Trophoblast cell (in vitro differentiated cells and primary cell): ENCODE data around the gene EXOC7.

Source experiments
- DNase-seq, 2 donors: peaks; one replicate each; pipeline ENCODE4 v3.0.0-alpha.2; 2016
- H2AFZ ChIP-seq: 2 replicates; pipeline ENCODE4 v1.6.1; 2013; ENCODE audit warnings: low read length, moderate library complexity, mild to moderate bottlenecking; ENCODE audit not compliant: insufficient read depth, poor library complexity
- H2AK5ac ChIP-seq: 2 replicates; pipeline ENCODE4 v1.6.1; 2013; ENCODE audit warnings: mild to moderate bottlenecking, low read length
- H2BK120ac ChIP-seq: 2 replicates; pipeline ENCODE4 v1.6.1; 2013; ENCODE audit warnings: low read length, mild to moderate bottlenecking, moderate library complexity; ENCODE audit not compliant: insufficient read depth, poor library complexity
- H2BK12ac ChIP-seq: 2 replicates; pipeline ENCODE4 v1.6.1; 2013; ENCODE audit warnings: mild to moderate bottlenecking, low read length, moderate library complexity
- H2BK5ac ChIP-seq: 2 replicates; pipeline ENCODE4 v1.6.1; 2013; ENCODE audit warnings: low read length, low read depth, moderate library complexity, mild to moderate bottlenecking; ENCODE audit not compliant: poor library complexity
- H3K14ac ChIP-seq: 2 replicates; pipeline ENCODE4 v1.6.1; 2013; ENCODE audit warnings: mild to moderate bottlenecking, low read length
- H3K18ac ChIP-seq: 2 replicates; pipeline ENCODE4 v1.6.1; 2013; ENCODE audit warnings: mild to moderate bottlenecking, low read length
- H3K23ac ChIP-seq: 2 replicates; pipeline ENCODE4 v1.6.1; 2013; ENCODE audit warnings: low read length
- H3K27ac ChIP-seq: 2 replicates; pipeline ENCODE4 v1.5.1; 2013; ENCODE audit warnings: low read depth, mild to moderate bottlenecking, inconsistent platforms, low read length, moderate library complexity
- H3K27me3 ChIP-seq: 2 replicates; pipeline ENCODE4 v1.6.1; 2013; ENCODE audit warnings: inconsistent platforms, mild to moderate bottlenecking, low read length, moderate library complexity; ENCODE audit not compliant: insufficient read depth
- H3K36me3 ChIP-seq, 2 experiments: 1 replicate in 1 of 2; 2 replicates in 1 of 2; pipeline ENCODE4 v1.6.1; 2013; ENCODE audit warnings: low read length in 2 of 2, mild to moderate bottlenecking in 2 of 2, moderate library complexity in 1 of 2; ENCODE audit not compliant: insufficient read depth in 2 of 2, control insufficient read depth in 1 of 2
- H3K4ac ChIP-seq: 2 replicates; pipeline ENCODE4 v1.6.1; 2013; ENCODE audit warnings: low read depth, mild to moderate bottlenecking, low read length, moderate library complexity
- H3K4me1 ChIP-seq, 2 experiments: 1 replicate in 1 of 2; 2 replicates in 1 of 2; pipeline ENCODE4 v1.6.1; 2013; ENCODE audit warnings: low read length in 2 of 2, mild to moderate bottlenecking in 2 of 2, moderate library complexity in 1 of 2; ENCODE audit not compliant: insufficient read depth in 2 of 2, control insufficient read depth in 1 of 2
- H3K4me2 ChIP-seq: 2 replicates; pipeline ENCODE4 v1.6.1; 2013; ENCODE audit warnings: inconsistent platforms, mild to moderate bottlenecking, low read length, moderate library complexity
- H3K4me3 ChIP-seq: 2 replicates; pipeline ENCODE4 v1.5.1; 2013; ENCODE audit warnings: mild to moderate bottlenecking, low read depth, low read length, inconsistent platforms
- H3K79me1 ChIP-seq: one replicate; pipeline ENCODE4 v1.6.1; 2013; ENCODE audit warnings: low read length
- H3K79me2 ChIP-seq: 2 replicates; pipeline ENCODE4 v1.6.1; 2013; ENCODE audit warnings: low read length, mild to moderate bottlenecking; ENCODE audit not compliant: control insufficient read depth, insufficient read depth, poor library complexity
- H3K9ac ChIP-seq: 2 replicates; pipeline ENCODE4 v1.6.1; 2013; ENCODE audit warnings: mild to moderate bottlenecking, low read length
- H3K9me3 ChIP-seq: 2 replicates; pipeline ENCODE4 v1.6.1; 2013; ENCODE audit warnings: low read depth, mild to moderate bottlenecking, control low read depth, inconsistent platforms, low read length; ENCODE audit not compliant: insufficient read depth
- H4K12ac ChIP-seq: 2 replicates; pipeline ENCODE4 v1.6.1; 2013; ENCODE audit warnings: low read depth, mild to moderate bottlenecking, low read length, moderate library complexity
- H4K8ac ChIP-seq: 2 replicates; pipeline ENCODE4 v1.6.1; 2013; ENCODE audit warnings: low read depth, mild to moderate bottlenecking, low read length, moderate library complexity
- H4K91ac ChIP-seq: one replicate; pipeline ENCODE4 v1.6.1; 2013; ENCODE audit warnings: low read depth, mild to moderate bottlenecking, low read length, moderate library complexity
- WGBS: extraction: QIAGEN DNeasy Blood & Tissue Kit; methylation state at CpG from one replicate; pipeline ENCODE4 v1.1.7; 2013; ENCODE audit warnings: missing lambda C conversion rate; ENCODE audit not compliant: insufficient read length, insufficient coverage; ENCODE audit errors: extremely low coverage; 5-methylcytosine and 5-hydroxymethylcytosine counted together

EXOC7 gene

GRCh38 chr17:76049239-76049638 lies 54.3 kb downstream of the EXOC7 start:
- Histone ChIP-seq H2BK12ac (no peak overlapping the region), H4K12ac (no peak overlapping the region), H2AK5ac (no peak overlapping the region), H3K4me1 (peaks cover 0 to 11% of the 10 kb centered on the region in 2 experiments), H3K27ac (no peak overlapping the region), H3K4me2 (no peak overlapping the region), H4K91ac (no peak overlapping the region), H3K4me3 (no peak overlapping the region), H2AFZ (no peak overlapping the region), H3K9ac (no peak overlapping the region), H3K27me3 (no peaks in the 10 kb centered on the region), H3K36me3 (peaks cover 61 to 71% of the 10 kb centered on the region in 2 experiments), H3K79me2 (no peaks in the 10 kb centered on the region), H3K23ac (no peak overlapping the region), H3K4ac (no peak overlapping the region), H3K18ac (no peak overlapping the region), H2BK5ac (no peak overlapping the region), H3K14ac (no peak overlapping the region), H2BK120ac (no peak overlapping the region), H3K9me3 (no peaks in the 10 kb centered on the region), H4K8ac (no peak overlapping the region), H3K79me1 (peaks cover 2% of the 10 kb centered on the region)
- no CpG with 5 or more reads among the region's 3 CpGs for WGBS
- DNase-seq = no peak

- no peak overlapping the region for H2AK5ac ChIP-seq
- H2BK5ac ChIP-seq = no peak overlapping the region
- H2BK120ac ChIP-seq = no peak overlapping the region
- no peak overlapping the region for H3K4me2 ChIP-seq
- H3K23ac ChIP-seq = no peak overlapping the region
- no CpG with 5 or more reads among the region's 9 CpGs for WGBS
- H3K79me1 ChIP-seq = peaks cover under 1% of the 10 kb centered on the region
- H3K4ac ChIP-seq = no peak overlapping the region
- H2AFZ ChIP-seq = no peak overlapping the region
- no peak overlapping the region for H4K12ac ChIP-seq
- no peaks in the 10 kb centered on the region for H3K27me3 ChIP-seq
- H4K8ac ChIP-seq = no peak overlapping the region
- H3K9ac ChIP-seq = no peak overlapping the region
- H3K14ac ChIP-seq = no peak overlapping the region
- DNase-seq = peak; percentile 30 to 66
- H3K18ac ChIP-seq = no peak overlapping the region
- H3K4me1 ChIP-seq = peaks cover 0 to 8% of the 10 kb centered on the region in 2 experiments
- no peaks in the 10 kb centered on the region for H3K9me3 ChIP-seq
- H3K79me2 ChIP-seq = no peaks in the 10 kb centered on the region
- no peak overlapping the region for H3K4me3 ChIP-seq
- H3K36me3 ChIP-seq = peaks cover 65 to 76% of the 10 kb centered on the region in 2 experiments
- H4K91ac ChIP-seq = no peak overlapping the region
- H2BK12ac ChIP-seq = no peak overlapping the region
- H3K27ac ChIP-seq = no peak overlapping the region
Observed at GRCh38 chr17:76048711-76049110, 54.9 kb downstream of the EXOC7 start.

- H4K8ac ChIP-seq = no peak overlapping the region
- no peak overlapping the region for H2BK12ac ChIP-seq
- no peaks in the 10 kb centered on the region for H3K79me1 ChIP-seq
- H4K12ac ChIP-seq = no peak overlapping the region
- DNase-seq = no peak
- H3K9ac ChIP-seq = no peak overlapping the region
- no peak overlapping the region for H4K91ac ChIP-seq
- H3K4me2 ChIP-seq = no peak overlapping the region
- H3K23ac ChIP-seq = no peak overlapping the region
- H2BK120ac ChIP-seq = no peak overlapping the region
- H3K18ac ChIP-seq = no peak overlapping the region
- no peak overlapping the region for H3K4ac ChIP-seq
- H3K27ac ChIP-seq = no peak overlapping the region
- H3K4me1 ChIP-seq = peaks cover 0 to 3% of the 10 kb centered on the region in 2 experiments
- WGBS = no CpG with 5 or more reads among the region's 9 CpGs
- H3K9me3 ChIP-seq = no peaks in the 10 kb centered on the region
- no peak overlapping the region for H3K14ac ChIP-seq
- no peaks in the 10 kb centered on the region for H3K27me3 ChIP-seq
- no peaks in the 10 kb centered on the region for H3K79me2 ChIP-seq
- peaks cover 68 to 80% of the 10 kb centered on the region in 2 experiments for H3K36me3 ChIP-seq
- no peak overlapping the region for H2AFZ ChIP-seq
- H3K4me3 ChIP-seq = no peak overlapping the region
- H2AK5ac ChIP-seq = no peak overlapping the region
- H2BK5ac ChIP-seq = no peak overlapping the region
Observed at GRCh38 chr17:76048025-76048605, 55.5 kb downstream of the EXOC7 start.

- Histone ChIP-seq H3K9ac (no peak overlapping the region), H3K23ac (no peak overlapping the region)
Observed at GRCh38 chr17:76046064-76046463, 57.5 kb downstream of the EXOC7 start.

More at GRCh38 chr17:76046064-76046463, 57.5 kb downstream of the EXOC7 start:
- Histone ChIP-seq H4K91ac (no peak overlapping the region), H4K8ac (no peak overlapping the region), H3K4me2 (no peak overlapping the region), H3K4ac (no peak overlapping the region), H2AFZ (no peak overlapping the region), H2AK5ac (no peak overlapping the region), H3K9me3 (no peaks in the 10 kb centered on the region), H3K27ac (no peak overlapping the region), H4K12ac (no peak overlapping the region), H2BK12ac (no peak overlapping the region), H3K79me1 (no peaks in the 10 kb centered on the region), H3K4me3 (no peak overlapping the region), H3K27me3 (no peaks in the 10 kb centered on the region), H3K14ac (no peak overlapping the region), H2BK120ac (no peak overlapping the region), H2BK5ac (no peak overlapping the region), H3K79me2 (no peaks in the 10 kb centered on the region), H3K18ac (no peak overlapping the region), H3K4me1 (no peaks in the 10 kb centered on the region), H3K36me3 (peaks cover 74 to 86% of the 10 kb centered on the region in 2 experiments)
- DNase-seq = no peak
- WGBS = no CpG with 5 or more reads among the region's 8 CpGs
